ELF-1 (cell line): ENCODE results near the gene FEM1C.

Experiments
- DNase-seq: peaks from one replicate; pipeline ENCODE4 v3.0.0-alpha.2; 2016; ENCODE audit warnings: low read depth, low spot score

FEM1C gene

GRCh38 chr5:115544436-115545350, at the start of gene FEM1C:
Gene FEM1C (minus strand): TSS chr5:115544775. CDS start chr5:115543493, 1,282 bp downstream.
- peak; percentile 96 for DNase-seq

GRCh38 chr5:115589043-115589442, 44.5 kb upstream of the FEM1C start:
- no peak for DNase-seq

GRCh38 chr5:115588640-115589039, 44.1 kb upstream of the FEM1C start:
- DNase-seq, result no peak

- DNase-seq, result no peak
Observed at GRCh38 chr5:115586525-115587146, 42.1 kb upstream of the FEM1C start.

GRCh38 chr5:115585265-115585664, 40.7 kb upstream of the FEM1C start:
- DNase-seq, result no peak

GRCh38 chr5:115584501-115584900, 39.9 kb upstream of the FEM1C start:
- DNase-seq, result no peak

GRCh38 chr5:115583474-115583873, 38.9 kb upstream of the FEM1C start:
- peak; percentile 22 for DNase-seq

GRCh38 chr5:115580941-115581340, 36.4 kb upstream of the FEM1C start:
- DNase-seq, result no peak

- no peak for DNase-seq
Observed at GRCh38 chr5:115579747-115580173, 35.2 kb upstream of the FEM1C start.

- no peak for DNase-seq
Observed at GRCh38 chr5:115579216-115579615, 34.6 kb upstream of the FEM1C start.

GRCh38 chr5:115578657-115579056, 34.1 kb upstream of the FEM1C start:
- no peak for DNase-seq

GRCh38 chr5:115577741-115578140, 33.2 kb upstream of the FEM1C start:
- DNase-seq, result no peak

GRCh38 chr5:115577329-115577728, 32.8 kb upstream of the FEM1C start:
- DNase-seq, result no peak

GRCh38 chr5:115575167-115576070, 30.8 kb upstream of the FEM1C start:
- no peak for DNase-seq

GRCh38 chr5:115573133-115573532, 28.6 kb upstream of the FEM1C start:
- no peak for DNase-seq

- no peak for DNase-seq
Observed at GRCh38 chr5:115571441-115571878, 26.9 kb upstream of the FEM1C start.

- DNase-seq, result no peak
Observed at GRCh38 chr5:115568668-115569067, 24.1 kb upstream of the FEM1C start.

GRCh38 chr5:115565233-115565632, 20.7 kb upstream of the FEM1C start:
- no peak for DNase-seq

- DNase-seq, result no peak
Observed at GRCh38 chr5:115561176-115561575, 16.6 kb upstream of the FEM1C start.

- DNase-seq, result no peak
Observed at GRCh38 chr5:115559524-115559923, 14.9 kb upstream of the FEM1C start.

GRCh38 chr5:115558388-115558956, 13.9 kb upstream of the FEM1C start:
- no peak for DNase-seq
